ENCODE measurements around the gene TTC31.
A peak's percentile ranks its signal among the peaks of the same experiment; 100 is the strongest.
"Not testable (repeated sequence)": the region's sequence is repeated elsewhere in the genome, so short reads cannot be mapped to it uniquely, and the experiment has no call there.

The TTC31 gene

DNA sequence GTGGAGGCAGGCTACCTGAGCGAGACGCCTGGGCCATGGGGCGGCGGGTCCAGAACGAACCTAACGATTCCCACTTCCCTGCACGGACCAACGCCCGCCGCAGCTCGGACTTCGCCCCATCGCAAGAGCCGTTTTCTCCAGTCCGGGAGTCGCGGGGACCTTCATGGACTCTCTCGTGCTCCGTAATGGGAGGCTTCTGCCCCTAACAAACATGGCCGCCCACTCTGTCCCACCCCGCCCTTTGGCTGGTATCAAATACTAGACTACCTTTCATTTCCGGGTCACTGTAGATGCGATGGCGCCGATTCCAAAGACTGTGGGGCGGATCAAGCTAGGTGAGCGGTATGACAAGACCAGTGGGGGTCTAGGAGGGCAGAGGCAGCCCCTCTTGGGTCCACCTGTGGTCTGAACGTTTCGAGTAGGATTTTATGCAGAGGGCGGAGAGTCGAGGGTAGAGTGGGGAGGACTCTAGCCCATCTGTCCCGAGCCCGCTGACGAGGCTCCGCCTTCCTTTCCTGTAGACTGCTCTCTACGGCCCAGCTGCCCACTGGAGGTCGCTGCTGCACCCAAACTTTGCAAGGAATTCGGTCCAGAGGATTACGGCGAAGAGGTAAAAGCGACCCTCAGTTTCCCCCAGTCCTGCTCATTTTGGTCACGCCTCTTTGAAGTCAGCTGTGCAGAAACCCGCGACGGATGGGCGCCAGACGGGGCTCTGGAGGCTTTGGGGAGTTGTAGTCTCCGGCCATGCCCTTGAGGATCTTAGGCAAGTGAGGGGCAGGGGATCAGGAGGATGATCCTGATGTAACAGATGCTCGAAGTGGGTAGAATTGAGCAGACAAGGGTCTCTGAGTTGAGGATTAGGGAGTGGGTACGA, at the start of gene TTC31, which contains the start of gene CCDC142:
Gene TTC31, plus strand, starts transcription at position 281 of the 874 bp plus-strand sequence. Its CDS starts 15 bp downstream, at position 296.
Gene CCDC142, minus strand, starts transcription at position 198 of the 874 bp plus-strand sequence. Its CDS starts 161 bp downstream, at position 37.
- DNase-seq, result peak; percentile 90

DNA sequence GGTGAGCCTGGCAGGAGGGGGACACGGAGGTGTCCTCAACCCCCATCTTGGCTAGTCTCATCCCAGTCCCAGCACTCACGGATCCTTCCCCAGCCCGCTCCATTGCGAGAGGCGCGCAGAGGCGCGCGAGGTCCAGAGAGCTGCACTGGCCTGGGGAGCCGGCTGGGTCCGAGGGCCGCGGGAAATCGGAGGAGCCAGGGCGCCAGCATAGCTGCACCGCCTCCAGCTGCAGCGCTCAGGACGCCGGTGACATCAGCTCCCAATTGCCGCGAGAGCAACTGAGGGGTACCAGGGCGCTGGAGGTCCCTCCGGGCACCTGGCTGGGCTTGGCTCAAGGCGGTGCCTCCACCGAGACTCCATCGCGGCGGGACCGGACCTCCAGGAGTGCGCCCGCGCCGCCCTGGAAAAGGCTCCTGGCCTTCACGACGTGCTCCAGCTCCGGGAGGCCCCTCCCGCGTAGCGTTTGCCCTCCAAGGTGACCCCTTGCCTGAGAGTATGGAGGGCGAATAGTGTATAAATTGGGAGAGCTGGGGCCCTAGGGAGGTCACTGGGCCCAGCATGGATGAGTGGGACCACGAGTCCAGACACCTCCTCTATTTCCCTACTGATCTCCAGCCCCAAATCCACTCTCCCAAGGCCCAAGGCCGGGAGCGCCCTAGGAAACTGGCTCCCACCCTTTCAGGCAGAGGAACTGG, 46.6 kb upstream of the TTC31 start:
- DNase-seq, result no peak

GRCh38 chr2:74436848-74437695, 45.8 kb upstream of the TTC31 start:
- no peak for DNase-seq

GRCh38 chr2:74438248-74438647, 44.6 kb upstream of the TTC31 start:
- DNase-seq, result no peak

DNA sequence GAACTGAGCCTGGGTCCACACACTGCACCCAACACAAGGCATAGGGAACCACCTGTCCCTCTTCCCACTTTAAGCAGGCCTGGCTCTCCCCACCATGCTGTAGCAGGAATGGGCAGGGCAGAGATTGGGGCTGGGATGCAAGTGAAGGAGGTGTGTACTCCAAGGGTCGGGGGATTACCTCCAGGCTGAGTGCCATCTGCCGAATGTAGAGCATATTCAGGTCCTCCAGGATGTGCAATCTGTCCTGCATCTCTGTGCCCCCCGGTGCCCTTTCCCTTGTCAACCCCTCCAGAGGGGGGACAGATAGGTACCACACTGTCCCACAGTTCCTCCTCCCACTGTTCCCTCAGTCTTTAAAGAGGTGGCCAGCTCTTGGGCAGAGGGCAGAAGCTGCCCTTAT, 43.5 kb upstream of the TTC31 start:
- no peak for DNase-seq

DNA sequence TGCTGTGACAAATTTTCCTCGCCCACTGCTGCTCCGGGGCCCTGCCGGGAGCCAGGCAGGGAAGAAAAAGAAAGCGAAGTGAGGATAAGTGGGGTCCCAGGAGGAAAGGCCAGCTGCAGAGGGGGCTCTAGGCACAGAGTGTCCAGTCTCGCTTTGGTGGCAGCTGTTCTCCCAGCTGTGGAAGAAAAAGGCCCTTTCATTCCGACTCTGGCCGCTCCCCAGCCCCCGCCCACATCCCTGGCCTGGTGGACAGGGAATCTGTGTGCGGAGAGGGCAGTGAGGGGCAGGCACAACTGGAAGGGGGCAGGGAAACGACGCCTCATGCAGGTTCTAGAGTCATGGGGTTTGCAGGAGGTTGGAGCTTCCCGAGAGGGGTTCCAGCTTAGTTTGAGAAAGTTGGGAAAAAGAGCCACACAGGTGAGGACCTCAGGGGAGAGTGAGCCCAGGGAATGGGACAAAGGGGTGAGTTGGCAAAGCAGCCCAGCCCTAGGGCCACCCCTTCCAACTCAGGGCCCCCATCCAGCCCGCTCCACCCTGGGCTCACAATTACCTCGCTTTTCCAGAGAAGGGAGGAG, 43.0 kb upstream of the TTC31 start:
- no peak for DNase-seq

- DNase-seq, result no peak
These were observed 42.3 kb upstream of the TTC31 start for GRCh38 chr2:74440378-74441169.

DNA sequence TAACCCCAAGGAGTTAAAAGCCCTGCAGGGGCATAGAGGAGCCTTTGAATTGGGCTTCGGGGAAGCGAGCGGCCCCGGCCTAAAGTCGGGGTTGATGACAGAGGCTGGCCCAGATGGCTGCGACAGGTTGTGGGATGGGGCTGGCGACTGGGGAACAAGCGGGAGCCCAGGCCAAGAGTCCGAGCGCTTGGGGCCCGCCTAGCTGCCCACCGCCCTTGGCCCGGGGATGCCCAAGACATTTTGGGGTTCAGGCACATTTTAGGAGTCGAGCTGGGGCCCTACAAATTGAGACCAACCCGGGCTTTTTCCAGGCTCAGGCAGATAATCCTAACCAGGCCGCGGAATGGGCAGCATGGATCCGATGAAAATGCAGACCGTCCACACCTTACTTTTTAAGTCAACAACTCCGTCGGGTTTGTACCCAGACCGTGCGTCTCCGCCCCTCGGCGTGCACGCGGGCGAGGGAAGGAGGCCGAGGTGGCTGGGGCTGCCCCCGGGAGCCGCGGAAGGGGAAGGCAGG, 41.7 kb upstream of the TTC31 start:
- DNase-seq, result peak; percentile 48

GRCh38 chr2:74441690-74442482, 41.0 kb upstream of the TTC31 start, which contains the start of gene RTKN:
Gene RTKN, minus strand, starts transcription at chr2:74441937. Its CDS starts 121 bp downstream, at chr2:74441816.
- no peak for DNase-seq

DNA sequence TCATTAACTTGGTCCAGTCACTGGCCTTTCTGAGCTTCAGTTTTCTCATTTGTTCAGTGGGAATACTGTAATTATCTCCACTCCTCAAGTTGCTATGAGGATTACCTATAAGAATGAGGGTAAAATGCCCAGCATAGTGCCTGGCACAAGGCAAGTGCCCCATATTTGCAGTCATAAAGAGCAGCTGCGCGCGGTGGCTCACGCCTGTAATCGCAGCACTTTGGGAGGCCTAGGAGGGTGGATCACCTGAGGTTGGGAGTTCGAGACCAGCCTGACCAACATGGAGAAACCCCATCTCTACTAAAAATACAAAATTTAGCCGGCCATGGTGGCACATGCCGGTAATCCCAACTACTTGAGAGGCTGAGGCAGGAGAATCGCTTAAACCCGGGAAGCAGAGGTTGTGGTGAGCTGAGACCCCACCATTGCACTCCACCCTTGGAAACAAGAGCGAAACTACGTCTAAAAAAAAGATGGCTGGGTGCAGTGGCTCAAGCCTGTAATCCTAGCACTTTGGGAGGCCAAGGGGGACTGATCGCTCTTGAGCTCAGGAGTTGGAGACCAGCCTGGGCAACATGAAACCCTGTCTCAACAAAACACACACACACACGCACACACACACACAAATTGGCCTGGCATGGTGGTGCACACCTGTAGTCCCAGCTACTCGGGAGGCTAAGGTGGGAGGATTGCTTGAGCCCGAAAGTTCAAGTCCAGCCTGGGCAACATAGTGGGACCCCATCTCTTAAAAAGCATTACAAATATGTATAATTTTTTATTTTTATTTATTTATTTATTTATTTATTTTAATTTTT, 40.2 kb upstream of the TTC31 start:
- DNase-seq, result not testable (repeated sequence)

DNA sequence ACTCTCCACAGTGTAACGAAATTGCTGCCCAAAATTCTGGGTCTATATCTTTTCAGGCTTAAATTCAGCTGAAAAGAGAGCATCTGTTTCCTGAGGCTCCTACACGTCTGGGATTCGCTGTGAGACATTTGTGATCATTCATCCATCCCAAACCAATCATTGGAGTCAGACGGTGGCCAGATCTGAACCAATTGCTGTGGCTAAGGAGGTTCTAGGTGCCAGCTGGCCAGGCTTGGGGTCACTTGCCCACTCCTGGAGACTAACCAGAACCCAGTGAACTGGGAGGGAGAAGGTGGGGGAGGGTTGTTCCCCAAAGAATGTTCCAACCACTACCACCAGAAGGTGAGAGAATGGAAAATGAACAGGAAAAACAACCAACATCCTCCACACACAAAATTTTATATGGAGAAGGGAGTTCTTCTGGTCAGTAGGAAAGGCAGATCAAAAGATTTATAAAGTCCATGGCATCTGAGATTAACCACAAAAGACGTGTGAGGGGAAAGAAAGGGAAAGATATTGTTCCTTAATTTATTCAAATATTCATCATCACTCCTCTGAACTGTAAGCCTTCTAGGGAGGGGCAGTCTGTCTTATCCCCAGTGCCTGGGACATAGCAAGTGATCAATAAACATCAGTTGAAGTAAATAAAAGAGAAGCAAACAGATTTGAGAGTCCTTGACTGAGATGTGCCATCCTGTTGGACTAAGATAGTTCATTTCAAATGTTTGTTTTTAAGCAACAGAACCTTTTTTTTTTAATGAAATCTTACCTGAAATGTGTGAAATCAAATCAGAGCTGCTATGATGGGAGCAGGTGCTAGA, 38.2 kb upstream of the TTC31 start:
- DNase-seq, result no peak

DNA sequence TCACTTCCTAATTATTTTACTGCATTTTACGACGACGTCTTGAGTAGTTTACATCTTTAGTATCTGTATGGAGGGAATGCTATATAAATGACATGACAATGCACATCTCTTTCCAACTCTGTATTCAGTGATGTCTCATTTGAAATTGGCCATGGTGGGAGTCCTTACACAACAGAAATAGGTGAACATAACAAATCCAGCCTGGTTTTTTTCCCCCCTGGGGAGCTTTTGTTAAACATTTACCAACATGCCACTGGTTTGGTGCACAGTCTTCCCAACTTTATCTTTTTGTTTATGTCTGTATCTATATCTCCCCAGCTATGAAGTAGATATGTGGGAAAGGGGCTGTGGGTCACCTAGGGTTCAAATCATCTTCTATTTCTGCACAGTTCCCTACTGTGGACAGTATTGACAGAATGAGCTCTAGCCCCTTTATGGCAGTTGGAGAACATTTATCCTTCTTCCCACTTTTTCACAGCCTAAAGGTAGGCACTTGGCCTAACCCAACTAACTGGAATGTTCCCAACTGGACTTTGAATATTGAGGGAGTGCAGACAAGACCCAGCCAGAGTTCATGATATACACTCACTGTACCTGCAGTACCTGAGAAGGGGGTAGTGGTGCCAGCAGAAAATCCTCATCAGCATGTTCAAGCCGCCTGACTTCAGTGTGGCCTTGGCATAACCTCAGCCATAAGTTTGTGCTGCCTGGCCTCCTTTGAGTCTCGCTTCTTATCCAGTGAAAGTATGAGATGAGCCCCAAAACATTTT, 35.5 kb upstream of the TTC31 start:
- no peak for DNase-seq

DNA sequence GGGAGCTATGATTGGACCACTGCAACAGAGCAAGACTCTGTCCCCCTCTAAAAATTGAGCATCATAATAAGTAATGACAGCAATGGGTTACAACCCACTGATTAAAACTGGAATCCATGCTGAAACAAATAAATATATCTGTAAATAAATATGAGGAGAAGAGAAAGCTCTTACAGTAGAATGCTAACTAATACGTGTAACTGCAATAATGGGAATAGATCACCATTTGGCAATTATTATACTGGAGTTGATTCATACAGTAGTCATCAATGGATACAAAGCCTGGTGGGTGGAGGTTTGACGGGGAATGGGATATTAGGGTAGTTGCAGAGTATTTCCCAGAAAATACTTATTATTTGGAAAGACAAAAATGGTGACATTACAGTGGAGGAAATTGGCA, 34.1 kb upstream of the TTC31 start:
- no peak for DNase-seq

- DNase-seq, result no peak
These were observed 32.2 kb upstream of the TTC31 start for GRCh38 chr2:74450570-74451190.

GRCh38 chr2:74454654-74455511, 28.0 kb upstream of the TTC31 start, which contains the start of gene INO80B:
Gene INO80B, plus strand, starts transcription at chr2:74455087. Its CDS starts 30 bp downstream, at chr2:74455117.
- peak; percentile 97 for DNase-seq

GRCh38 chr2:74457129-74457548, 25.7 kb upstream of the TTC31 start:
- DNase-seq, result no peak
